Endothelial cell of umbilical vein (primary cell): Measurements from ENCODE around the gene CUX1. TPM values are rescaled to one million over a fixed set of nuclear protein-coding genes. Genes with fewer than 3 reads are reported as not detected.

Experiments used
- BruUV-seq: library from RNA; stranded (reverse); fragments of 400-500 nt; replicated peaks from 2 replicates; lab custom pipeline; 2021; lab: Mats Ljungman, UMichigan
- CTCF ChIA-PET: fragments of 300-600, 350-600 bp; sonication (Branson Sonifier 250); formaldehyde crosslinking; loops from one replicate; lab custom pipeline; 2021; ENCODE audit warnings: antibody characterized with exemption, inconsistent platforms; lab: Charles Lee
- POLR2A ChIA-PET: fragments of 300-600, 350-600 bp; sonication (Branson Sonifier 250); formaldehyde crosslinking; loops from one replicate; lab custom pipeline; 2021; ENCODE audit warnings: antibody characterized with exemption, inconsistent platforms; lab: Charles Lee
- DNase-seq: peaks from one replicate; pipeline ENCODE4 v3.0.0-alpha.2; 2011; ENCODE audit warnings: low read depth, low spot score
- FAIRE-seq: peaks from 2 replicates; lab custom pipeline; 2011; peaks lifted over from hg19 to GRCh38; lab: Jason Lieb, UNC
- H2AFZ ChIP-seq: 2 replicates; pipeline ENCODE4 v1.6.0; 2012; ENCODE audit warnings: low read depth, low read length, control low read depth, inconsistent platforms
- H3K27ac ChIP-seq: 2 replicates; pipeline ENCODE4 v1.5.1; 2011; ENCODE audit warnings: low read depth, mild to moderate bottlenecking, control low read depth, low read length, moderate library complexity; ENCODE audit not compliant: insufficient read depth
- H3K27me3 ChIP-seq, 2 experiments: 2 replicates each; pipeline versions ENCODE4 v1.6.0 to v1.6.1; 2011; ENCODE audit warnings: low read length in 2 of 2, mixed read lengths in 1 of 2; ENCODE audit not compliant: control insufficient read depth in 2 of 2, insufficient read depth in 2 of 2
- H3K36me3 ChIP-seq, 2 experiments: 2 replicates in 1 of 2; 3 replicates in 1 of 2; pipeline ENCODE4 v1.5.1; 2011; ENCODE audit warnings: low read length in 2 of 2, mild to moderate bottlenecking in 1 of 2, moderate library complexity in 1 of 2; ENCODE audit not compliant: control insufficient read depth in 2 of 2, insufficient read depth in 2 of 2; ENCODE audit errors: extremely low read depth in 1 of 2
- H3K4me1 ChIP-seq: 3 replicates; pipeline ENCODE4 v1.5.1; 2011; ENCODE audit warnings: mild to moderate bottlenecking, low read length; ENCODE audit not compliant: control insufficient read depth, insufficient read depth; ENCODE audit errors: extremely low read depth
- H3K4me2 ChIP-seq: 2 replicates; pipeline ENCODE4 v1.6.1; 2011; ENCODE audit warnings: low read length, control low read depth, mixed read lengths; ENCODE audit not compliant: insufficient read depth
- H3K4me3 ChIP-seq, 3 experiments: fragments of 200-600 bp in 1 of 3; sonication (generic), shearing (Covaris generic) in 1 of 3; replicated peaks in 1 of 3; 2 replicates each; pipeline ENCODE4 v1.5.1; 2011 to 2016; ENCODE audit warnings: control low read depth in 3 of 3, low read length in 3 of 3, mild to moderate bottlenecking in 2 of 3, inconsistent platforms in 1 of 3, low read depth in 1 of 3, moderate library complexity in 1 of 3; ENCODE audit not compliant: insufficient read depth in 1 of 3
- H3K79me2 ChIP-seq: 2 replicates; pipeline ENCODE4 v1.6.0; 2012; ENCODE audit warnings: low read length, inconsistent platforms; ENCODE audit not compliant: control insufficient read depth, insufficient read depth
- H3K9ac ChIP-seq: replicated peaks from 2 replicates; pipeline ENCODE3; 2011; ENCODE audit warnings: low read length, control low read depth; ENCODE audit not compliant: insufficient read depth; ENCODE audit errors: extremely low read depth
- H3K9me1 ChIP-seq: replicated peaks from 3 replicates; pipeline ENCODE4 v1.6.0; 2011; ENCODE audit warnings: mild to moderate bottlenecking, low read length; ENCODE audit not compliant: control insufficient read depth, insufficient read depth; ENCODE audit errors: extremely low read depth
- H3K9me3 ChIP-seq: replicated peaks from 2 replicates; pipeline ENCODE4 v1.5.1; 2012; ENCODE audit warnings: low read length, inconsistent platforms; ENCODE audit not compliant: control insufficient read depth, insufficient read depth
- H4K20me1 ChIP-seq: replicated peaks from 2 replicates; pipeline ENCODE3; 2011; ENCODE audit warnings: mild to moderate bottlenecking, low read length; ENCODE audit not compliant: control insufficient read depth, insufficient read depth; ENCODE audit errors: extremely low read depth
- CTCF ChIP-seq, 2 donors: IDR thresholded peaks; 1 replicate in 1 of 2; 2 replicates in 1 of 2; pipeline ENCODE4 v1.5.1; 2011; ENCODE audit warnings: low read length in 2 of 2, mild to moderate bottlenecking in 2 of 2, moderate library complexity in 2 of 2, control low read depth in 1 of 2, inconsistent platforms in 1 of 2, low read depth in 1 of 2; ENCODE audit not compliant: insufficient read depth in 1 of 2; ENCODE audit errors: extremely low read depth in 1 of 2
- EZH2 ChIP-seq: IDR thresholded peaks from 2 replicates; pipeline ENCODE4 v1.6.1; 2012; ENCODE audit warnings: borderline replicate concordance, low read depth, mild to moderate bottlenecking, moderate library complexity, low read length, inconsistent platforms; ENCODE audit not compliant: severe bottlenecking
- FOS ChIP-seq: IDR thresholded peaks from 2 replicates; pipeline ENCODE4 v1.6.1; 2011; ENCODE audit warnings: mild to moderate bottlenecking, low read length, moderate library complexity, borderline replicate concordance; ENCODE audit not compliant: insufficient read depth
- GATA2 ChIP-seq: IDR thresholded peaks from 2 replicates; pipeline ENCODE4 v1.7.0; 2011; ENCODE audit warnings: low read depth, mild to moderate bottlenecking, moderate library complexity, mixed read lengths, low read length; ENCODE audit not compliant: insufficient read length, insufficient read depth
- JUN ChIP-seq: IDR thresholded peaks from 2 replicates; pipeline ENCODE4 v1.6.1; 2011; ENCODE audit warnings: borderline replicate concordance, low read depth; ENCODE audit not compliant: insufficient read length, insufficient read depth
- MAX ChIP-seq: IDR thresholded peaks from 2 replicates; pipeline ENCODE4 v1.6.1; 2011; ENCODE audit not compliant: insufficient read depth, insufficient read length
- MYC ChIP-seq: IDR thresholded peaks from one replicate; pipeline ENCODE4 v1.6.1; 2011; ENCODE audit warnings: mild to moderate bottlenecking, low read depth, low read length
- POLR2A ChIP-seq: IDR thresholded peaks from 2 replicates; pipeline ENCODE4 v1.6.1; 2012; ENCODE audit warnings: low read depth, mild to moderate bottlenecking, control low read depth, low read length
- POLR2AphosphoS5 ChIP-seq: IDR thresholded peaks from 2 replicates; pipeline ENCODE4 v1.6.1; 2012; ENCODE audit warnings: low read depth, mild to moderate bottlenecking, control low read depth, low read length, moderate library complexity; ENCODE audit not compliant: insufficient read depth
- dilution Hi-C: fragments of 300-500 bp; cut with MboI; formaldehyde crosslinking; loops from one replicate; pipeline ENCODE4 v1.15.0; 2019; ENCODE audit warnings: low sequenced_read_pairs; ENCODE audit not compliant: extremely low pct_ligation_motif_present
- intact Hi-C: fragments of 100-400 bp; cut with micrococcal nuclease; formaldehyde crosslinking; loops from one replicate; pipeline ENCODE4 v1.10.0; 2022
- polyA plus RNA-seq, 4 experiments: library from polyadenylated mRNA; depleted of rRNA in 3 of 4; stranded (reverse) in 3 of 4; unstranded in 1 of 4; fragments of >200 nt; gene quantifications; 2 replicates each; pipeline versions ENCODE4 v1.2.1 to v1.2.3, GENCODE V29; 2011 to 2012; ENCODE audit warnings: missing spikeins in 1 of 4
- total RNA-seq: library from RNA; stranded (reverse); gene quantifications from 2 replicates; pipeline ENCODE4 v1.2.3, GENCODE V29; 2021

The CUX1 gene
- total and polyA plus RNA-seq, 2 donors (not counting 3 experiments of a cell fraction or from before 2014, with no cell fraction given): 13.8 to 49.8 TPM

- CTCF ChIA-PET: interaction anchor here (1.2 kb wide), 1 partner anchor 18 kb away, joined by 3 read pairs; no protein-coding TSS in a partner anchor
- Histone ChIP-seq H2AFZ (no peak overlapping the region), H3K27ac (no peak overlapping the region), H4K20me1 (no peaks in the 10 kb centered on the region), H3K9ac (no peak overlapping the region), H3K79me2 (no peaks in the 10 kb centered on the region), H3K4me2 (no peak overlapping the region), H3K36me3 (no peaks in the 10 kb centered on the region), H3K4me1 (no peaks in the 10 kb centered on the region), H3K27me3 (no peaks in the 10 kb centered on the region), H3K9me1 (no peaks in the 10 kb centered on the region), H3K9me3 (no peaks in the 10 kb centered on the region), H3K4me3 (no peak overlapping the region)
- POLR2A ChIA-PET: no interaction called here
- TF ChIP-seq MAX: no peak
- TF ChIP-seq CTCF (IDR thresholded peaks at IDR 0.05; ENCODE audit: extremely low read depth in 1 of 2, insufficient read depth in 1 of 2, low read depth in 1 of 2, low read length in 2 of 2): no peak
- dilution Hi-C loops (no loop called here), intact Hi-C loops (no loop called here)
- no TSS peak for BruUV-seq
- no peak for DNase-seq
- FAIRE-seq: no peak
These were observed 188.6 kb downstream of the CUX1 start for GRCh38 chr7:102005933-102006480.

- H3K9me3 ChIP-seq: no peaks in the 10 kb centered on the region
- no peaks in the 10 kb centered on the region for H3K36me3 ChIP-seq
- no peak overlapping the region for H2AFZ ChIP-seq
- H3K9me1 ChIP-seq: no peaks in the 10 kb centered on the region
- no peaks in the 10 kb centered on the region for H3K27me3 ChIP-seq
- ChIA-PET CTCF (no interaction called here), POLR2A (no interaction called here)
- dilution Hi-C loops (no loop called here), intact Hi-C loops (no loop called here)
- H3K4me2 ChIP-seq: no peak overlapping the region
- no peaks in the 10 kb centered on the region for H3K79me2 ChIP-seq
- H3K9ac ChIP-seq: no peak overlapping the region
- H3K27ac ChIP-seq: no peak overlapping the region
- TF ChIP-seq GATA2 (no peak), CTCF (IDR thresholded peaks at IDR 0.05; ENCODE audit: extremely low read depth in 1 of 2, insufficient read depth in 1 of 2, low read depth in 1 of 2, low read length in 2 of 2) (no peak), MYC (no peak), FOS (no peak), POLR2A (no peak), POLR2AphosphoS5 (no peak), MAX (no peak), EZH2 (no peak), JUN (no peak)
- no peaks in the 10 kb centered on the region for H4K20me1 ChIP-seq
- no peak overlapping the region for H3K4me3 ChIP-seq
- no peak for FAIRE-seq
- no peak for DNase-seq
- H3K4me1 ChIP-seq: no peaks in the 10 kb centered on the region
- BruUV-seq: no TSS peak
These were observed 189.3 kb downstream of the CUX1 start for GRCh38 chr7:102006695-102007094.
